Activated CD4-positive, alpha-beta T cell treated with anti-CD3 and anti-CD28 coated beads for 36 hours (primary cell): ENCODE measurements around the gene EPHA7. TPM values are rescaled to one million over a fixed set of nuclear protein-coding genes. Genes with fewer than 3 reads are reported as not detected.

ENCODE experiments used
- ATAC-seq: fragments of 200-7000 bp; cut with Tn5 transposase; one replicate; pipeline ENCODE4 v1.10.0; 2021; ENCODE audit warnings: mild to moderate bottlenecking, moderate library complexity
- CTCF ChIA-PET: fragments of 350-600 bp; sonication (Branson Sonifier 250); formaldehyde crosslinking; loops from one replicate; lab custom pipeline; 2021; ENCODE audit warnings: antibody characterized with exemption; lab: Charles Lee
- POLR2A ChIA-PET: fragments of 350-600 bp; sonication (Branson Sonifier 250); formaldehyde crosslinking; loops from one replicate; lab custom pipeline; 2021; ENCODE audit warnings: antibody characterized with exemption, inconsistent platforms; lab: Charles Lee
- DNase-seq: peaks from one replicate; pipeline ENCODE4 v3.0.0-alpha.2; 2020
- H3K27ac Mint-ChIP-seq: one replicate; pipeline ENCODE4 v1.8.0; 2021; ENCODE audit warnings: mixed read lengths
- H3K27me3 Mint-ChIP-seq: one replicate; pipeline ENCODE4 v1.8.0; 2021; ENCODE audit warnings: mixed read lengths
- H3K36me3 Mint-ChIP-seq: one replicate; pipeline ENCODE4 v1.8.0; 2021; ENCODE audit warnings: low read depth, mixed read lengths
- H3K4me1 Mint-ChIP-seq: one replicate; pipeline ENCODE4 v1.8.0; 2021; ENCODE audit warnings: mixed read lengths
- H3K4me3 Mint-ChIP-seq: one replicate; pipeline ENCODE4 v1.8.0; 2021; ENCODE audit warnings: mild to moderate bottlenecking, moderate library complexity, mixed read lengths
- H3K9me3 Mint-ChIP-seq: one replicate; pipeline ENCODE4 v1.8.0; 2021; ENCODE audit warnings: low read depth, mixed read lengths
- intact Hi-C, 2 experiments: fragments of 100-400 bp; cut with DNase I in 1 of 2; cut with micrococcal nuclease in 1 of 2; formaldehyde crosslinking; loops; one replicate each; pipeline versions ENCODE4 v1.14.2 to v1.15.1; 2022 to 2024; cut with DNase I, micrococcal nuclease
- total RNA-seq, 2 experiments: library from RNA; stranded (reverse); gene quantifications; one replicate each; pipeline ENCODE4 v1.2.3, GENCODE V29; 2021

Gene EPHA7
- total RNA-seq, 2 experiments from 2014 or later: not detected

GRCh38 chr6:93351222-93351621 lies 68.1 kb downstream of the EPHA7 start:
- ATAC-seq (no peak), DNase-seq (no peak)
- intact Hi-C loops: no loop called here
- POLR2A ChIA-PET: no interaction called here
- no peaks in the 10 kb centered on the region for H3K4me1 Mint-ChIP-seq
- no peaks in the 10 kb centered on the region for H3K27me3 Mint-ChIP-seq
- no peaks in the 10 kb centered on the region for H3K36me3 Mint-ChIP-seq
- H3K27ac Mint-ChIP-seq: no peak overlapping the region
- H3K4me3 Mint-ChIP-seq: no peak overlapping the region
- peaks cover 4% of the 10 kb centered on the region for H3K9me3 Mint-ChIP-seq
- CTCF ChIA-PET: no interaction called here

DNA sequence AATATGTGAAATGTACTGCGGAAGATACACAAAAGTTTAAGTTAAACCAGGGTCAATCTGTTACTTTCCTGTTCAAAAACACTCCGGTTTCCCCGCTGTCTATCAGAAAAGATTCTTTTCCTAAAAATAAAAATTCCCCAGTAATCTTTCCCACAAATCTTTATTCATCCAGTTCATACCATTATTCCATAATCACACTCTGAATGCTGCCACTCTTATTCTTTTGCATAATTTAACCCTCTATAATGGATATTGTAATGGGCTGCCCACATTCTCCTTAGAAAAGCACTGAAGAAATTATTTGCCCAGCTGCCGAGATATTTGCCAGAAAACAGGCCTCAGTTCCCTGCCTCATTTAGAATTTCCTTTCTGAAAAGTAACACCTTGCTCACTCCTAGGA lies 68.6 kb downstream of the EPHA7 start:
- CTCF ChIA-PET: no interaction called here
- ATAC-seq (no peak), DNase-seq (no peak)
- no peak overlapping the region for H3K27ac Mint-ChIP-seq
- H3K27me3 Mint-ChIP-seq: no peaks in the 10 kb centered on the region
- intact Hi-C loops: no loop called here
- peaks cover 6% of the 10 kb centered on the region for H3K9me3 Mint-ChIP-seq
- POLR2A ChIA-PET: interaction anchor here (0.6 kb wide), 1 partner anchor 303 kb away, joined by 3 read pairs; no protein-coding TSS in a partner anchor
- H3K36me3 Mint-ChIP-seq: no peaks in the 10 kb centered on the region
- H3K4me3 Mint-ChIP-seq: no peak overlapping the region
- no peaks in the 10 kb centered on the region for H3K4me1 Mint-ChIP-seq

DNA sequence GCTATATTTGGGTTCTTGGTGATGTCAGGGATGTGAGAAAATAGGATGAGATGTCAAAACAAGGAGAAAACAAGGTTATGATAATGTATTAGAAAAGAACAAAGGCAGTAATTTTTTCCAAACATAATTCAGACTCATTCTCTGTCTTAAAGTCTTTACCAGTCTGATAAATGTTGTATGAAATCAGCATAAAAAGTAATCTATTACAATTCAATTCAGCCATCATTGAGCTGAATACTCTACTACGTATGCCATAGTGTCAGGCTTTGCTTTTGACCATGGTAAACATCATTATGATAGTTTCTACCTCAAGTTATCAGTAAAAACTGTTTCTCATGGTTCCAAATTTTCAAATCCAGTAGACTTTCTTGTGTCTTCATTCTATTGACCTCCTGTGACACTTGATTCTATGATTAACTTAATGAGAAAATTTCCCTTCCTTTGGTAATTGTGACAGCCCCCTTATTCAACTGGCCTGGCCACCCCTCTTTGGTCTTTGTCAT lies 75.0 kb downstream of the EPHA7 start:
- peaks cover 2% of the 10 kb centered on the region for H3K9me3 Mint-ChIP-seq
- H3K36me3 Mint-ChIP-seq: no peaks in the 10 kb centered on the region
- no peak for DNase-seq
- ChIA-PET CTCF (interaction anchor here (0.7 kb wide), 1 partner anchor 256 kb away, joined by 3 read pairs; no protein-coding TSS in a partner anchor), POLR2A (no interaction called here)
- H3K4me1 Mint-ChIP-seq: no peaks in the 10 kb centered on the region
- H3K27me3 Mint-ChIP-seq: no peaks in the 10 kb centered on the region
- no peak overlapping the region for H3K4me3 Mint-ChIP-seq
- H3K27ac Mint-ChIP-seq: no peak overlapping the region
- ATAC-seq: no peak
- intact Hi-C loops: no loop called here

DNA sequence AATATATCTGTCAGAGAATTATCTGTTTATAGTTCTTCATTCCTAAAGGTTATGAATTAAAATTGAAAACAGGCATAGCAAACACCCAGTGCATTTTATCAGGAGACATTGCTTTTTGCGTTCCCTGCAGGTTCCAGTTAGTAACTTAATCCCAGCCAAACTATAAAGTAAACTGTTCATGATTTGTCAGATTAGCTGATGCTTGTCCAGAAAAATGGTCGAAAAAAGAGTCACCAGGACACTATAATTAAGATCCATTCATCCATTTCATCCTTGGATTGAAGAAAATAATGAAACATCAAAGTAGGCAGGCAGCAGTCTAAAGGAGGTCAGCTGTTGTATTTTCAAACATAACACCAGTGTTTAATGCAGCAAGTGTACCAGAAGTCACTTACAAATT lies 75.9 kb downstream of the EPHA7 start:
- no peaks in the 10 kb centered on the region for H3K36me3 Mint-ChIP-seq

DNA sequence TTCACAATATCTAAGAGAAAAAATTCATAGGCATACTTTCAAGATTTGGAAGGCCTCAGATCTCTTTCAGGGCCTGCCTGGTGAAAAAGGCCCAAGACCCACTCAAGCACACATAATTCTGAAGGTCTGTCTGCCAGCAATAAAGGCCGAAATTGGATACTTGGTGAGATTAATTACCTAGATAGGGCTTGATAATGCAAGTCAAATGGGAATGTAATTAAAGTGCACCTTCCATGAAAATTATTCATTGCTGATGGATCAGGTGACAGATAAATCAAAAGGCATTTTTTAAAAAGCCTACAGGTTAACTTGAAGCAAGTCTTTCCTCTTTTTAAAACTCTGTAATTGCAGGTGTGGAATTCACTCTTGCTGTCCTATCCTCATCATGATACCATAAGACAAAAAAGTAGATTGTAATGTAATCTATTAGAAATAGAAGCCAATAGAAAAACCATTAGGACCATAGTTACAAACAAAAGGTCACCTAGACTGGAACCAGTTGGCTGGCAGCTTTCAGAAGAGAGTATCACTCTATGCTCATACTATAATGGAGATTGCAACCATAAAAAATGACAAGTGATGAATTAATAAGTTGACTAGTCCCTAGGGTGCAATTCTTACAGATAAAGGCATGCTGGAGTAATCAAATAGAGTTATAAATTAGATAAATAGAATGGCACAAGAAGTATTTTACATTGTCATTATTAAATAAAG lies 77.3 kb downstream of the EPHA7 start:
- H3K4me3 Mint-ChIP-seq: no peak overlapping the region
- DNase-seq (no peak), ATAC-seq (no peak)
- no peaks in the 10 kb centered on the region for H3K27me3 Mint-ChIP-seq
- intact Hi-C loops: no loop called here
- CTCF ChIA-PET: no interaction called here
- peaks cover 2% of the 10 kb centered on the region for H3K9me3 Mint-ChIP-seq
- H3K36me3 Mint-ChIP-seq: no peaks in the 10 kb centered on the region
- H3K27ac Mint-ChIP-seq: no peak overlapping the region
- POLR2A ChIA-PET: no interaction called here
- H3K4me1 Mint-ChIP-seq: no peaks in the 10 kb centered on the region

More for the DNA sequence above, 75.9 kb downstream of the EPHA7 start:
- peaks cover 2% of the 10 kb centered on the region for H3K9me3 Mint-ChIP-seq
- H3K27ac Mint-ChIP-seq: no peak overlapping the region
- ATAC-seq: no peak
- POLR2A ChIA-PET: no interaction called here
- CTCF ChIA-PET: no interaction called here
- no peaks in the 10 kb centered on the region for H3K27me3 Mint-ChIP-seq
- H3K4me1 Mint-ChIP-seq: no peaks in the 10 kb centered on the region
- intact Hi-C loops: no loop called here
- H3K4me3 Mint-ChIP-seq: no peak overlapping the region
- no peak for DNase-seq

DNA sequence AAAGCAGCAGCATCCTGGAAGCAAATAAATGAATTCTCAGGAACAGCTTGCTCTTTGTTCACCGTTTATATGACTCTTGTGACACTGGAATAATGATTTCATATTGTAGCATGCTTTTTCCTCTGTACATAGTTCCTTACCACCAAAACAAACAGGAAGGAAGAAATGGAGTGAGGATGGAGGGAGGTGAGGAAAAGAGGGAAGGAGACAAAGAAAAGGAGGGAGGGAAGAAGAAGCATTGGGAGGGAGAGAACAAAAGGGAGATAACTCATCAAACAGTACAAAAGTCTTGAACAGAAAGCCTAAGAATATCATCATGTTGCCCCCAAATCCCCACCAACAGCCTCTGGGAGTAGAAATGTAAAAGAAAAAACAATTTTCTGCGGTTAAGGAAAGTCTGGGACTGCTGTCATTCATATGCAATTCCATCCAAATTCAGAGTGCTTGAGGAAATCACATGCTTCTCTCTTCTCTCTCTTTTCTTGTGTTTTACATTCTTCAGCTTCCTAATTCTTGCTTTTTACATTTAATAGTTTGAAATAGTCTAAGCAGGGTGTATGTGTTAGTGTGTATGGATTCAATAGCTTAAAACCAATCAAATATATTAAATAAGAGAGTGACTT lies 81.5 kb downstream of the EPHA7 start:
- no peaks in the 10 kb centered on the region for H3K27me3 Mint-ChIP-seq
- no peak overlapping the region for H3K4me3 Mint-ChIP-seq
- no peak overlapping the region for H3K27ac Mint-ChIP-seq
- intact Hi-C loops: no loop called here
- H3K4me1 Mint-ChIP-seq: no peaks in the 10 kb centered on the region
- CTCF ChIA-PET: no interaction called here
- peaks cover 2% of the 10 kb centered on the region for H3K9me3 Mint-ChIP-seq
- no peaks in the 10 kb centered on the region for H3K36me3 Mint-ChIP-seq
- POLR2A ChIA-PET: no interaction called here
- ATAC-seq (no peak), DNase-seq (no peak)

GRCh38 chr6:93337014-93337413 lies 82.3 kb downstream of the EPHA7 start:
- ATAC-seq (no peak), DNase-seq (no peak)
- Mint-ChIP-seq H3K36me3 (no peaks in the 10 kb centered on the region), H3K27me3 (no peaks in the 10 kb centered on the region), H3K4me1 (no peaks in the 10 kb centered on the region), H3K4me3 (no peak overlapping the region), H3K9me3 (peaks cover 2% of the 10 kb centered on the region), H3K27ac (no peak overlapping the region)
- ChIA-PET CTCF (interaction anchor here (0.6 kb wide), 1 partner anchor 526 kb away, joined by 4 read pairs; no protein-coding TSS in a partner anchor), POLR2A (no interaction called here)
- intact Hi-C loops: no loop called here

GRCh38 chr6:93329301-93330000 lies 89.9 kb downstream of the EPHA7 start:
- Mint-ChIP-seq H3K27me3 (no peaks in the 10 kb centered on the region), H3K9me3 (peaks cover 8% of the 10 kb centered on the region), H3K4me1 (no peaks in the 10 kb centered on the region), H3K27ac (no peak overlapping the region), H3K4me3 (no peak overlapping the region), H3K36me3 (no peaks in the 10 kb centered on the region)
- ATAC-seq (no peak), DNase-seq (no peak)
- intact Hi-C loops: no loop called here
- POLR2A ChIA-PET: no interaction called here
- CTCF ChIA-PET: interaction anchor here (1.1 kb wide), 1 partner anchor 11 kb away, joined by 3 read pairs; no protein-coding TSS in a partner anchor

GRCh38 chr6:93327857-93328256 lies 91.5 kb downstream of the EPHA7 start:
- Mint-ChIP-seq H3K4me3 (no peak overlapping the region), H3K36me3 (no peaks in the 10 kb centered on the region), H3K4me1 (no peaks in the 10 kb centered on the region), H3K27me3 (no peaks in the 10 kb centered on the region), H3K27ac (no peak overlapping the region), H3K9me3 (peaks cover 6% of the 10 kb centered on the region)
- no peak for ATAC-seq
- intact Hi-C loops: no loop called here
- DNase-seq: no peak
- ChIA-PET POLR2A (no interaction called here), CTCF (no interaction called here)

DNA sequence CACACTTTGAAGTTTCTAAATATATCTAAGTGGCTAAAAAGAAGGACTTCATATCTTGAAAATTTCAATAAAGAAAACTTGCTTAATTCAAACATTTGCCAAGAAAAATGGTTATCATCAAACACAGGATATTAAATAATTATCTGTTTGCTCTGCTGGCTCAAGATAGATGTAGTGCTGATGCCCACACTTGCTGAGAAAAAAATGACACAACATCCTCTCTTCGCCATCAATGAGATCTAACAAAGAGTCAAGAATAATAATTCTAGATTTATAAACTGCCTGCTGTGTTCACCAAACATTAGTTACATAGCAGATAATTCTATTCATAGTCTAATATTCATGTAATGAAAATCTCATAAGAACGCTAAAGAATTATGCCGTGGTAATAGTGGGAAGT lies 93.6 kb downstream of the EPHA7 start:
- H3K4me1 Mint-ChIP-seq: no peaks in the 10 kb centered on the region
- no peaks in the 10 kb centered on the region for H3K36me3 Mint-ChIP-seq
- no peak overlapping the region for H3K27ac Mint-ChIP-seq
- POLR2A ChIA-PET: no interaction called here
- H3K9me3 Mint-ChIP-seq: peaks cover 6% of the 10 kb centered on the region
- H3K4me3 Mint-ChIP-seq: no peak overlapping the region
- CTCF ChIA-PET: no interaction called here
- intact Hi-C loops: no loop called here
- ATAC-seq: no peak
- DNase-seq: no peak
- H3K27me3 Mint-ChIP-seq: no peaks in the 10 kb centered on the region

DNA sequence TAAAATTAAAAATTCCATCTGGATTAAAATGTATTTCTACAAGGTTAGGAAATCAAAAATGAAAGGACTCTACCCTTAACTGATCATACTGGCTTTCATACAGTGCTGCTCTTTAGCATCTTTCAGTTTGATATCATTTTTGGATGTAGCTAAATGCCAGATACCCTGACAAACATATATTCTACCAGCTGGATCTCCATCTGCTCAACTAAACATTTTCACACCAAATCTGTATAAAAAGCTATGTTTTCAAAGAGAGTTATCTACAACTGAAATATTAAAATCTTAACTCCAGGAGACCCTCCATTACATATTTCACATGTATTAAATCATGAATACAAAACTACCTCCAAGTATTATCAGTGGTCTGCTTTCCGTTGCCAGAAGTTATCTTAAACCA lies 95.7 kb downstream of the EPHA7 start:
- intact Hi-C loops: no loop called here
- ATAC-seq (no peak), DNase-seq (no peak)
- Mint-ChIP-seq H3K27ac (no peak overlapping the region), H3K9me3 (peaks cover 3% of the 10 kb centered on the region), H3K4me3 (no peak overlapping the region), H3K4me1 (no peaks in the 10 kb centered on the region), H3K36me3 (no peaks in the 10 kb centered on the region), H3K27me3 (no peaks in the 10 kb centered on the region)
- ChIA-PET CTCF (no interaction called here), POLR2A (no interaction called here)
